SJSA1 (cell line): ENCODE measurements around the gene FAM237A. TPM values are rescaled to one million over a fixed set of nuclear protein-coding genes. Genes with fewer than 3 reads are reported as not detected.

Source experiments
- total RNA-seq: library from RNA; depleted of rRNA; stranded (reverse); fragments of >200 nt; shearing (Covaris generic); gene quantifications from 2 replicates; pipeline ENCODE4 v1.2.3, GENCODE V29; 2014; rRNA removed

The FAM237A gene
- total RNA-seq, 1 experiment from 2014 or later, result not detected

Other genes with a start within 250 kb of the FAM237A start
- 0.03 TPM in 1 of 2 replicates, not detected in the other for gene ADAM23, start 199.0 kb upstream of the FAM237A start, total RNA-seq
- gene DYTN, start 75.9 kb downstream of the FAM237A start, total RNA-seq, result not detected in 2 replicates
- gene MDH1B, start 122.8 kb downstream of the FAM237A start, total RNA-seq, result 0.42 and 1.8 TPM in 2 replicates
- 36.5 and 41.4 TPM in 2 replicates for gene FASTKD2, start 123.1 kb downstream of the FAM237A start, total RNA-seq